Right kidney (tissue), 1 donor: Measurements from ENCODE around the gene SLC8B1.
"Not testable (repeated sequence)": the region's sequence is repeated elsewhere in the genome, so short reads cannot be mapped to it uniquely, and the experiment has no call there.

Experiments used
- DNase-seq: peaks from one replicate; pipeline ENCODE4 v3.0.0-alpha.2; 2016

SLC8B1 gene

GRCh38 chr12:113358381-113359132 is 23.6 kb upstream of the SLC8B1 start, which contains the start of gene PLBD2:
Gene PLBD2 (plus strand): TSS chr12:113358587. CDS start chr12:113358601, 14 bp downstream.
- DNase-seq = peak; percentile 85

- not testable (repeated sequence) for DNase-seq
Measured at GRCh38 chr12:113354192-113354591, 19.3 kb upstream of the SLC8B1 start.

- no peak for DNase-seq
Measured at GRCh38 chr12:113351089-113351488, 16.2 kb upstream of the SLC8B1 start.

- DNase-seq = no peak
Measured at GRCh38 chr12:113348849-113349536, 14.1 kb upstream of the SLC8B1 start.

- no peak for DNase-seq
Measured at GRCh38 chr12:113347892-113348291, 13.0 kb upstream of the SLC8B1 start.

GRCh38 chr12:113347107-113347506 is 12.2 kb upstream of the SLC8B1 start:
- DNase-seq = no peak

- DNase-seq = no peak
Measured at GRCh38 chr12:113346353-113346752, 11.4 kb upstream of the SLC8B1 start.

GRCh38 chr12:113345318-113345717 is 10.4 kb upstream of the SLC8B1 start:
- no peak for DNase-seq

GRCh38 chr12:113341535-113341934 is 6.6 kb upstream of the SLC8B1 start:
- no peak for DNase-seq

- DNase-seq = no peak
Measured at GRCh38 chr12:113340061-113340460, 5.2 kb upstream of the SLC8B1 start.

GRCh38 chr12:113339540-113339939 is 4.6 kb upstream of the SLC8B1 start:
- DNase-seq = no peak

GRCh38 chr12:113333877-113334785 is 778 bp downstream of the SLC8B1 start:
- DNase-seq = peak; percentile 45

- DNase-seq = no peak
Measured at GRCh38 chr12:113333418-113333750, 1.5 kb downstream of the SLC8B1 start.

GRCh38 chr12:113332688-113333417 is 2.1 kb downstream of the SLC8B1 start:
- DNase-seq = no peak

GRCh38 chr12:113330505-113330904 is 4.4 kb downstream of the SLC8B1 start:
- DNase-seq = no peak

GRCh38 chr12:113329791-113330417 is 5.0 kb downstream of the SLC8B1 start:
- DNase-seq = no peak

GRCh38 chr12:113329022-113329790 is 5.7 kb downstream of the SLC8B1 start:
- no peak for DNase-seq

- no peak for DNase-seq
Measured at GRCh38 chr12:113328368-113328889, 6.5 kb downstream of the SLC8B1 start.

- no peak for DNase-seq
Measured at GRCh38 chr12:113326775-113327395, 8.0 kb downstream of the SLC8B1 start.

GRCh38 chr12:113325916-113326315 is 9.0 kb downstream of the SLC8B1 start:
- DNase-seq = no peak
